ENCODE results near the gene CCL4.

DNA sequence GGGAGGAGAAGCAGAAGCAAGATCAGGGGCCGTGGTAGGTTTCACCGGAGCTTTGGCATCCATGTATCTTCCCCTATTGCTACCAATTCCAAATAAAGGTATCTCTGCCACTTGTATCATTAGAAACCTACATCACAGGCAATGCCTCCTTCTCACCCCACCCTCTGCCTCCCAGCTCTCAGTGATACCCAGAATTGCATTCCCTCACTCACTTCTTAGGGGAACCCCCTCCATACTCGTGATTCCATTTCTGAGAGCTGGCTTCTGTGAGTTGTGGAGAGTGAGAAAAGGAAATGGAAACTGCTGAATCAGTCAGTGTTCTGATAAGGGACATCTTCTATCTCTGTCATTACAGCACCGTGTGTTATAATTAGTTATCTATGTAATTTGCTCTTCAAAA lies 11.4 kb upstream of the CCL4 start:
- TF ChIP-seq, protein P1, sequence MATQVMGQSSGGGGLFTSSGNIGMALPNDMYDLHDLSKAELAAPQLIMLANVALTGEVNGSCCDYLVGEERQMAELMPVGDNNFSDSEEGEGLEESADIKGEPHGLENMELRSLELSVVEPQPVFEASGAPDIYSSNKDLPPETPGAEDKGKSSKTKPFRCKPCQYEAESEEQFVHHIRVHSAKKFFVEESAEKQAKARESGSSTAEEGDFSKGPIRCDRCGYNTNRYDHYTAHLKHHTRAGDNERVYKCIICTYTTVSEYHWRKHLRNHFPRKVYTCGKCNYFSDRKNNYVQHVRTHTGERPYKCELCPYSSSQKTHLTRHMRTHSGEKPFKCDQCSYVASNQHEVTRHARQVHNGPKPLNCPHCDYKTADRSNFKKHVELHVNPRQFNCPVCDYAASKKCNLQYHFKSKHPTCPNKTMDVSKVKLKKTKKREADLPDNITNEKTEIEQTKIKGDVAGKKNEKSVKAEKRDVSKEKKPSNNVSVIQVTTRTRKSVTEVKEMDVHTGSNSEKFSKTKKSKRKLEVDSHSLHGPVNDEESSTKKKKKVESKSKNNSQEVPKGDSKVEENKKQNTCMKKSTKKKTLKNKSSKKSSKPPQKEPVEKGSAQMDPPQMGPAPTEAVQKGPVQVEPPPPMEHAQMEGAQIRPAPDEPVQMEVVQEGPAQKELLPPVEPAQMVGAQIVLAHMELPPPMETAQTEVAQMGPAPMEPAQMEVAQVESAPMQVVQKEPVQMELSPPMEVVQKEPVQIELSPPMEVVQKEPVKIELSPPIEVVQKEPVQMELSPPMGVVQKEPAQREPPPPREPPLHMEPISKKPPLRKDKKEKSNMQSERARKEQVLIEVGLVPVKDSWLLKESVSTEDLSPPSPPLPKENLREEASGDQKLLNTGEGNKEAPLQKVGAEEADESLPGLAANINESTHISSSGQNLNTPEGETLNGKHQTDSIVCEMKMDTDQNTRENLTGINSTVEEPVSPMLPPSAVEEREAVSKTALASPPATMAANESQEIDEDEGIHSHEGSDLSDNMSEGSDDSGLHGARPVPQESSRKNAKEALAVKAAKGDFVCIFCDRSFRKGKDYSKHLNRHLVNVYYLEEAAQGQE (IDR thresholded peaks at IDR 0.05; ENCODE audit: insufficient read depth in 1 of 2, low read depth in 2 of 2, low read length in 2 of 2) = no peak
- TF ChIP-seq POLR2AphosphoS5 (IDR thresholded peaks at IDR 0.05; ENCODE audit: low read depth, low read length) = no peak
- TF ChIP-seq SIN3A (IDR thresholded peaks at IDR 0.05; ENCODE audit: borderline replicate concordance, insufficient read depth, low read length) = no peak
- TF ChIP-seq TAF1 (IDR thresholded peaks at IDR 0.05; ENCODE audit: borderline replicate concordance, insufficient read depth, low read length) = no peak

All from PFSK-1 (cell line).